ENCODE measurements around the gene ZNF598. TPM values are rescaled to one million over a fixed set of nuclear protein-coding genes. Genes with fewer than 3 reads are reported as not detected.

The ZNF598 gene
- total RNA-seq, 2 experiments from 2014 or later = 39.7 to 43.6 TPM

DNA sequence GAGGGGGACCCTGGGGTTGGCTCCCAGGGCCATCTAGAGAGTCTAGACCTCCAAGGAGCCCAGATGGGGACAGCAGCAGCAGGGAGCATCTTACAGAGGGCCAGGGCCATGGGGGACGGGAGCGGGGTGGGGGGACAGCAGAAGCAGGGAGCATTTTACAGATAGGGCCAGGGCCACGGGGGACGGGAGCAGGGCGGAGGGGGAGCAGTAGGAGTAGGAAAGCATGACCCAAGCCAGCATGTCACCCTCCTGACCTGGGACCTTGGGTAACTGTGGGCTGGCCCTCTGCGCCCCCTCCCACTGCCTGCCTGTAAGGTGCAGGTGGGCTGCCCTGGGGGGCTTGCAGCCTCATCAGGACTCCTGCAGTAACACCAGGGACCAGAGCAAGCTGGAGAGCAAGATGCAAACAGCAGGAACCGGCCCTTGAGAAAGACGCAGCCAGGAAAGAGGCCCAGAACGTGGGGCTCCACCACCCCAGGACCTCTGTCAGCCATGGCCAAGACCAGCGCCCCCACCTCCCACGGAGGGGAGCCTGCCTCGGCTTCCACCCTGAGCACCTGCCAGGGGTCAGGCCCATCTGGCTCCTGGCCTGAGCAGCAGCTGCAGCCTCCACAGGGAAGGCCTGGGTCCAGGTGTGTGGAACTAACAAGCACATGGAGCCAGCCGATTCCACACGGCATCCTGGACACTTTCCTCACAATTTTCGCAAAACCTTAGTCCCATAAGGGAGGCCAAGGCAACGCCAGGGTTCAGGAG is 2.4 kb downstream of the ZNF598 start:
- Mint-ChIP-seq H3K36me3 (ENCODE audit: low read depth) (peaks cover 10% of the 10 kb centered on the region), H3K4me3 (peak overlapping the region; percentile 93), H3K27ac (peak overlapping the region; percentile 88), H3K27me3 (no peaks in the 10 kb centered on the region), H3K9me3 (no peaks in the 10 kb centered on the region), H3K4me1 (ENCODE audit: low read depth) (peaks cover 40% of the 10 kb centered on the region)
- ChIA-PET CTCF (no interaction called here), POLR2A (interaction anchor here (5.5 kb wide), 1 partner anchor 148 kb away, joined by 30 read pairs; the partner anchor contains the start of gene TRAF7)
- Histone ChIP-seq H3K9me3 (ENCODE audit: control insufficient read depth in 1 of 2, insufficient read depth in 1 of 2, low read length in 2 of 2) (no peaks in the 10 kb centered on the region), H3K36me3 (ENCODE audit: insufficient read depth, low read length) (peaks cover 27% of the 10 kb centered on the region), H3K27me3 (ENCODE audit: control insufficient read depth in 1 of 2, insufficient read depth in 2 of 2, low read length in 2 of 2) (no peaks in the 10 kb centered on the region), H3K27ac (ENCODE audit: low read depth in 1 of 2, low read length in 2 of 2) (no peak overlapping the region), H3K4me1 (ENCODE audit: insufficient read depth, low read length) (peaks cover 70% of the 10 kb centered on the region), H3K4me3 (ENCODE audit: low read length) (no peak overlapping the region)
- no peak for DNase-seq
- no peak for ATAC-seq (ENCODE audit: poor library complexity)
- TF ChIP-seq, protein P1, sequence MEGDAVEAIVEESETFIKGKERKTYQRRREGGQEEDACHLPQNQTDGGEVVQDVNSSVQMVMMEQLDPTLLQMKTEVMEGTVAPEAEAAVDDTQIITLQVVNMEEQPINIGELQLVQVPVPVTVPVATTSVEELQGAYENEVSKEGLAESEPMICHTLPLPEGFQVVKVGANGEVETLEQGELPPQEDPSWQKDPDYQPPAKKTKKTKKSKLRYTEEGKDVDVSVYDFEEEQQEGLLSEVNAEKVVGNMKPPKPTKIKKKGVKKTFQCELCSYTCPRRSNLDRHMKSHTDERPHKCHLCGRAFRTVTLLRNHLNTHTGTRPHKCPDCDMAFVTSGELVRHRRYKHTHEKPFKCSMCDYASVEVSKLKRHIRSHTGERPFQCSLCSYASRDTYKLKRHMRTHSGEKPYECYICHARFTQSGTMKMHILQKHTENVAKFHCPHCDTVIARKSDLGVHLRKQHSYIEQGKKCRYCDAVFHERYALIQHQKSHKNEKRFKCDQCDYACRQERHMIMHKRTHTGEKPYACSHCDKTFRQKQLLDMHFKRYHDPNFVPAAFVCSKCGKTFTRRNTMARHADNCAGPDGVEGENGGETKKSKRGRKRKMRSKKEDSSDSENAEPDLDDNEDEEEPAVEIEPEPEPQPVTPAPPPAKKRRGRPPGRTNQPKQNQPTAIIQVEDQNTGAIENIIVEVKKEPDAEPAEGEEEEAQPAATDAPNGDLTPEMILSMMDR (IDR thresholded peaks at IDR 0.05) = no peak
- intact Hi-C loops (cut with DNase I, micrococcal nuclease) = loop anchor here in 1 of 2 experiments (5.0 kb wide), 2 partner anchors 35 to 40 kb away; partner anchors contain the start of genes NTHL1, TBL3 and TSC2

DNA sequence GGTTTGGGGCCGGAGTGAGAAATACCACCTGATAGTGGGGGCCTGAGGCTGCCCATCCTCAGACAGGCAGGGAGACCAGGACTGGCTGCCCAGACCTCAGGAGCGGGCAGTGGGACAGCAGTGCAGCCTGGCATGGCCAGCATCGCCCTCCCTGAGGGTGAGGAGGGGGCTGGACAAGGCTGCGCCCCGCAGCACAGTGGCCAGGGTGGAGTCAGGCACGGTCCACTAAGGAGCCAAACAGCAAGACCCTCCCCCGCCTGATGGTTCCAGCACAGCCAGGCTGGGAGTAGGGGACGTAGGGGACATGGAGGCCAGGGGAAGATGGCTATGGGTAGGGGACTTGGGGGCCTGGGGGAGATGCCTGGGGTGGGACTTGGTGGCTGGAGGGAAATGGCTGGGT is 3.3 kb downstream of the ZNF598 start:
- peaks cover 70% of the 10 kb centered on the region for H3K4me1 ChIP-seq (ENCODE audit: insufficient read depth, low read length)
- Mint-ChIP-seq H3K9me3 (no peaks in the 10 kb centered on the region), H3K4me3 (peak overlapping the region; percentile 72), H3K27ac (peak overlapping the region; percentile 71), H3K4me1 (ENCODE audit: low read depth) (peaks cover 40% of the 10 kb centered on the region), H3K36me3 (ENCODE audit: low read depth) (peaks cover 16% of the 10 kb centered on the region), H3K27me3 (no peaks in the 10 kb centered on the region)
- TF ChIP-seq, protein P1 (IDR thresholded peaks at IDR 0.05) = no peak
- no peaks in the 10 kb centered on the region for H3K9me3 ChIP-seq (ENCODE audit: control insufficient read depth in 1 of 2, insufficient read depth in 1 of 2, low read length in 2 of 2)
- ChIA-PET CTCF (interaction anchor here (0.6 kb wide), 1 partner anchor 62 kb away, joined by 4 read pairs; no protein-coding TSS in a partner anchor), POLR2A (interaction anchor here (0.6 kb wide), 1 partner anchor 149 kb away, joined by 3 read pairs; the partner anchor contains the start of gene TRAF7)
- H3K27ac ChIP-seq (ENCODE audit: low read depth in 1 of 2, low read length in 2 of 2) = no peak overlapping the region
- no peak for ATAC-seq (ENCODE audit: poor library complexity)
- H3K36me3 ChIP-seq (ENCODE audit: insufficient read depth, low read length) = peaks cover 36% of the 10 kb centered on the region
- DNase-seq = no peak
- H3K4me3 ChIP-seq (ENCODE audit: low read length) = no peak overlapping the region
- no peaks in the 10 kb centered on the region for H3K27me3 ChIP-seq (ENCODE audit: control insufficient read depth in 1 of 2, insufficient read depth in 2 of 2, low read length in 2 of 2)
- intact Hi-C loops (cut with DNase I, micrococcal nuclease) = loop anchor here in 1 of 2 experiments (5.0 kb wide), 2 partner anchors 34 to 41 kb away; partner anchors contain the start of genes NTHL1, TBL3 and TSC2

DNA sequence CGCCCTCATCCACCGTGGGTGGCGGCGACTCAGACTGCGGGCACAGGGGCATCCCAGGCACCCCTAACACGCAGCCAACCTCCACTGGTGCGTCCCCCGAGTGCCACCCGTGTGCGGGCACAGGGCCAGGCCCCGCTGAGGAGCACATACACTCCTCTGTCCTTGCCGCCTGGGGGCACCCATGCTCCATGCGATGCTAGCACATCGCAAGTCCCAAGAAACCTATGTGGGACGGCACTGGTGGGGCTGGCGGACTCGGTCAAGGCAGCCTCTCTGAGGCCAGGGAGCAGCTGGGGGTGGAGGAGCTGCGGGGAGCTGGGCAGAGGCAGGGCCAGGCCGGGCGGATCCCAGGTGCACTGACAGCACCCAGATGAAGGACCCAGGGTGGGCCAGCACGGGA is 4.0 kb downstream of the ZNF598 start:
- Mint-ChIP-seq H3K9me3 (no peaks in the 10 kb centered on the region), H3K4me3 (peak overlapping the region; percentile 72), H3K27ac (peak overlapping the region; percentile 71), H3K4me1 (ENCODE audit: low read depth) (peaks cover 40% of the 10 kb centered on the region), H3K27me3 (no peaks in the 10 kb centered on the region), H3K36me3 (ENCODE audit: low read depth) (peaks cover 23% of the 10 kb centered on the region)
- TF ChIP-seq, protein P1 (IDR thresholded peaks at IDR 0.05) = no peak
- Histone ChIP-seq H3K27me3 (ENCODE audit: control insufficient read depth in 1 of 2, insufficient read depth in 2 of 2, low read length in 2 of 2) (no peaks in the 10 kb centered on the region), H3K36me3 (ENCODE audit: insufficient read depth, low read length) (peaks cover 43% of the 10 kb centered on the region), H3K4me3 (ENCODE audit: low read length) (no peak overlapping the region), H3K4me1 (ENCODE audit: insufficient read depth, low read length) (peaks cover 68% of the 10 kb centered on the region), H3K9me3 (ENCODE audit: control insufficient read depth in 1 of 2, insufficient read depth in 1 of 2, low read length in 2 of 2) (no peaks in the 10 kb centered on the region), H3K27ac (ENCODE audit: low read depth in 1 of 2, low read length in 2 of 2) (no peak overlapping the region)
- ChIA-PET CTCF (interaction anchor here (1.8 kb wide), 1 partner anchor 135 kb away, joined by 13 read pairs; no protein-coding TSS in a partner anchor), POLR2A (interaction anchor here (2.2 kb wide), 1 partner anchor 21 kb away, joined by 7 read pairs; the partner anchor contains the start of gene GFER)
- intact Hi-C loops (cut with DNase I, micrococcal nuclease) = loop anchor here in 1 of 2 experiments (5.0 kb wide), 2 partner anchors 33 to 42 kb away; partner anchors contain the start of genes NTHL1, TBL3 and TSC2
- DNase-seq (no peak), ATAC-seq (ENCODE audit: poor library complexity) (no peak)

Data from CD4-positive, alpha-beta T cell (primary cell).